Panc1 (cell line): ENCODE results near the gene AIFM1. TPM values are rescaled to one million over a fixed set of nuclear protein-coding genes. Genes with fewer than 3 reads are reported as not detected.

Experiments
- ATAC-seq: fragments of 200-7000 bp; cut with Tn5 transposase; 2 replicates; pipeline ENCODE4 v1.9.1; 2020; ENCODE audit warnings: mild to moderate bottlenecking, moderate library complexity
- BruUV-seq: library from RNA; stranded (reverse); fragments of 400-500 nt; replicated peaks from 2 replicates; lab custom pipeline; 2021; lab: Mats Ljungman, UMichigan
- CTCF ChIA-PET: fragments of 300-600 bp; sonication (Branson Sonifier 250); formaldehyde crosslinking; loops from one replicate; lab custom pipeline; 2022; ENCODE audit warnings: antibody characterized with exemption; lab: Charles Lee
- POLR2A ChIA-PET: fragments of 300-600 bp; sonication (Branson Sonifier 250); formaldehyde crosslinking; loops from one replicate; lab custom pipeline; 2022; ENCODE audit warnings: antibody characterized with exemption; lab: Charles Lee
- DNase-seq: peaks from one replicate; pipeline ENCODE4 v3.0.0-alpha.2; 2010; ENCODE audit warnings: low read depth, low spot score
- H3K27ac ChIP-seq: 2 replicates; pipeline ENCODE4 v1.5.1; 2011; ENCODE audit warnings: mild to moderate bottlenecking, low read length, inconsistent platforms
- H3K27me3 ChIP-seq: fragments of 200-500 bp; sonication (Bioruptor generic); 2 replicates; pipeline ENCODE4 v1.6.0; 2014; ENCODE audit warnings: low read length, inconsistent platforms; ENCODE audit not compliant: control insufficient read depth, insufficient read depth
- H3K36me3 ChIP-seq: fragments of 200-500 bp; sonication (Bioruptor generic); 2 replicates; pipeline ENCODE4 v1.5.1; 2014; ENCODE audit warnings: inconsistent platforms, mild to moderate bottlenecking, low read length, moderate library complexity; ENCODE audit not compliant: control insufficient read depth, insufficient read depth
- H3K4me1 ChIP-seq: 2 replicates; pipeline ENCODE4 v1.5.1; 2011; ENCODE audit warnings: inconsistent platforms, mild to moderate bottlenecking, low read length, moderate library complexity; ENCODE audit not compliant: control insufficient read depth, insufficient read depth
- H3K4me3 ChIP-seq, 2 experiments: 2 replicates each; pipeline ENCODE4 v1.5.1; 2011 to 2012; ENCODE audit warnings: low read depth in 2 of 2, low read length in 2 of 2, mild to moderate bottlenecking in 2 of 2, inconsistent platforms in 1 of 2, moderate library complexity in 1 of 2
- H3K9me3 ChIP-seq: fragments of 200-500 bp; sonication (Bioruptor generic); 2 replicates; pipeline ENCODE4 v1.5.1; 2014; ENCODE audit warnings: low read depth, mild to moderate bottlenecking, inconsistent platforms, low read length, moderate library complexity; ENCODE audit not compliant: control insufficient read depth, insufficient read depth
- POLR2AphosphoS5 ChIP-seq: IDR thresholded peaks from 2 replicates; pipeline ENCODE4 v1.6.1; 2012; ENCODE audit warnings: mild to moderate bottlenecking, low read depth, low read length, moderate library complexity
- SIN3A ChIP-seq: IDR thresholded peaks from 2 replicates; pipeline ENCODE4 v1.6.1; 2012; ENCODE audit warnings: low read depth, mild to moderate bottlenecking, low read length, moderate library complexity, borderline replicate concordance; ENCODE audit not compliant: insufficient read depth
- TCF7L2 ChIP-seq: IDR thresholded peaks from 2 replicates; pipeline ENCODE4 v1.6.1; 2011; ENCODE audit warnings: mild to moderate bottlenecking, low read depth, low read length, inconsistent platforms
- in situ Hi-C: cut with HindIII; loops from 2 replicates; pipeline ENCODE4 v1.10.0; 2016; ENCODE audit warnings: low sequenced_read_pairs, low pct_unique_long_range_greater_than_20kb
- intact Hi-C: fragments of 100-400 bp; cut with micrococcal nuclease; formaldehyde crosslinking; loops from one replicate; pipeline ENCODE4 v1.10.0; 2022; ENCODE audit not compliant: unreplicated experiment
- total RNA-seq: library from RNA; stranded (reverse); gene quantifications from one replicate; pipeline ENCODE4 v1.2.1, GENCODE V29; 2021; ENCODE audit not compliant: unreplicated experiment
- TF ChIP-seq, protein P1 (sequence below): fragments of 450-650 bp; IDR thresholded peaks from 2 replicates; pipeline ENCODE4 v1.5.1; 2017; ENCODE audit warnings: mild to moderate bottlenecking
- TF ChIP-seq, protein P2 (sequence below), 2 experiments: IDR thresholded peaks; 2 replicates each; pipeline ENCODE4 v1.6.1; 2011 to 2012; ENCODE audit warnings: low read depth in 2 of 2, control low read depth in 1 of 2, low read length in 1 of 2, mild to moderate bottlenecking in 1 of 2, moderate library complexity in 1 of 2; ENCODE audit not compliant: insufficient read depth in 1 of 2

Gene AIFM1
- total RNA-seq, 1 experiment from 2014 or later: 96.6 TPM

DNA sequence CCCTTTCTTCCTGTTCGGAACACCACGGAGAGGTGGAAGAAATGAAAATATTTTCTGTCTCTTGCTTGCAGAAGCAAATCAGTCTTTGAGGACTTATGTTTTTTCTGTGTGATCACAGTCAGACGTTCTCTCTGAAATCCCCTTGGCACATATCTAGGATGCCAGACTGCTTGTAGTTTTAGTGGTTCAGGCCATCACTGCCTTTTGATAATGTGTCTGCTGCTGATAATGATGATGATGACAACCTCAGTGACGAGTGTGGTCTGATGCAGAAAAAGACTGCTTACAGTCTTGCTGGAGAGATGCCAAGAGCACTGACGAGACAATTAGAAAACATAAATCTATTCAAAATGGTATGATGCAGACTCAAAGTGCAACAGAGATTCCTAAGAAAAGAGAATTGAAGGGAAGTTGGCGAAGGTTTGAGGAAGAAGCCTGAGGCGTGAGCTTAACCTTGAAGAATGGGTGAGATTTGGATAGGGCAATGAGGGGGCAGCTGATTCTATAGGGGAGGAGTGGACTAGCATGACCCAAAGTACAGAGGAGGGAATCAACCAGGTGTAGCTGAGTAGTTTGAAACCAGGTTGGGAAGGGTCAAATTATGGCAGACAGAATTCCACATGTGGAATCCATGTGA lies 14.1 kb upstream of the AIFM1 start:
- intact Hi-C loops (no loop called here), in situ Hi-C loops (no loop called here)
- ChIA-PET CTCF (interaction anchor here (0.6 kb wide), 3 partner anchors 16 to 95 kb away, joined by 3 to 8 read pairs (median 7); no protein-coding TSS in a partner anchor), POLR2A (no interaction called here)
- H3K9me3 ChIP-seq: no peaks in the 10 kb centered on the region
- no TSS peak for BruUV-seq
- H3K4me1 ChIP-seq: peaks cover 2% of the 10 kb centered on the region; the same call in 1 of the 2 replicates
- H3K36me3 ChIP-seq: no peaks in the 10 kb centered on the region
- H3K27me3 ChIP-seq: no peaks in the 10 kb centered on the region
- no peak for ATAC-seq
- no peak overlapping the region for H3K4me3 ChIP-seq
- TF ChIP-seq, protein P1, sequence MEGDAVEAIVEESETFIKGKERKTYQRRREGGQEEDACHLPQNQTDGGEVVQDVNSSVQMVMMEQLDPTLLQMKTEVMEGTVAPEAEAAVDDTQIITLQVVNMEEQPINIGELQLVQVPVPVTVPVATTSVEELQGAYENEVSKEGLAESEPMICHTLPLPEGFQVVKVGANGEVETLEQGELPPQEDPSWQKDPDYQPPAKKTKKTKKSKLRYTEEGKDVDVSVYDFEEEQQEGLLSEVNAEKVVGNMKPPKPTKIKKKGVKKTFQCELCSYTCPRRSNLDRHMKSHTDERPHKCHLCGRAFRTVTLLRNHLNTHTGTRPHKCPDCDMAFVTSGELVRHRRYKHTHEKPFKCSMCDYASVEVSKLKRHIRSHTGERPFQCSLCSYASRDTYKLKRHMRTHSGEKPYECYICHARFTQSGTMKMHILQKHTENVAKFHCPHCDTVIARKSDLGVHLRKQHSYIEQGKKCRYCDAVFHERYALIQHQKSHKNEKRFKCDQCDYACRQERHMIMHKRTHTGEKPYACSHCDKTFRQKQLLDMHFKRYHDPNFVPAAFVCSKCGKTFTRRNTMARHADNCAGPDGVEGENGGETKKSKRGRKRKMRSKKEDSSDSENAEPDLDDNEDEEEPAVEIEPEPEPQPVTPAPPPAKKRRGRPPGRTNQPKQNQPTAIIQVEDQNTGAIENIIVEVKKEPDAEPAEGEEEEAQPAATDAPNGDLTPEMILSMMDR: no peak
- TF ChIP-seq SIN3A (no peak), POLR2AphosphoS5 (no peak), TCF7L2 (no peak)
- TF ChIP-seq, protein P2, sequence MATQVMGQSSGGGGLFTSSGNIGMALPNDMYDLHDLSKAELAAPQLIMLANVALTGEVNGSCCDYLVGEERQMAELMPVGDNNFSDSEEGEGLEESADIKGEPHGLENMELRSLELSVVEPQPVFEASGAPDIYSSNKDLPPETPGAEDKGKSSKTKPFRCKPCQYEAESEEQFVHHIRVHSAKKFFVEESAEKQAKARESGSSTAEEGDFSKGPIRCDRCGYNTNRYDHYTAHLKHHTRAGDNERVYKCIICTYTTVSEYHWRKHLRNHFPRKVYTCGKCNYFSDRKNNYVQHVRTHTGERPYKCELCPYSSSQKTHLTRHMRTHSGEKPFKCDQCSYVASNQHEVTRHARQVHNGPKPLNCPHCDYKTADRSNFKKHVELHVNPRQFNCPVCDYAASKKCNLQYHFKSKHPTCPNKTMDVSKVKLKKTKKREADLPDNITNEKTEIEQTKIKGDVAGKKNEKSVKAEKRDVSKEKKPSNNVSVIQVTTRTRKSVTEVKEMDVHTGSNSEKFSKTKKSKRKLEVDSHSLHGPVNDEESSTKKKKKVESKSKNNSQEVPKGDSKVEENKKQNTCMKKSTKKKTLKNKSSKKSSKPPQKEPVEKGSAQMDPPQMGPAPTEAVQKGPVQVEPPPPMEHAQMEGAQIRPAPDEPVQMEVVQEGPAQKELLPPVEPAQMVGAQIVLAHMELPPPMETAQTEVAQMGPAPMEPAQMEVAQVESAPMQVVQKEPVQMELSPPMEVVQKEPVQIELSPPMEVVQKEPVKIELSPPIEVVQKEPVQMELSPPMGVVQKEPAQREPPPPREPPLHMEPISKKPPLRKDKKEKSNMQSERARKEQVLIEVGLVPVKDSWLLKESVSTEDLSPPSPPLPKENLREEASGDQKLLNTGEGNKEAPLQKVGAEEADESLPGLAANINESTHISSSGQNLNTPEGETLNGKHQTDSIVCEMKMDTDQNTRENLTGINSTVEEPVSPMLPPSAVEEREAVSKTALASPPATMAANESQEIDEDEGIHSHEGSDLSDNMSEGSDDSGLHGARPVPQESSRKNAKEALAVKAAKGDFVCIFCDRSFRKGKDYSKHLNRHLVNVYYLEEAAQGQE (IDR thresholded peaks at IDR 0.05; ENCODE audit: insufficient read depth in 1 of 2, low read depth in 2 of 2, low read length in 1 of 2): no peak
- H3K27ac ChIP-seq: no peak overlapping the region
- DNase-seq: no peak

DNA sequence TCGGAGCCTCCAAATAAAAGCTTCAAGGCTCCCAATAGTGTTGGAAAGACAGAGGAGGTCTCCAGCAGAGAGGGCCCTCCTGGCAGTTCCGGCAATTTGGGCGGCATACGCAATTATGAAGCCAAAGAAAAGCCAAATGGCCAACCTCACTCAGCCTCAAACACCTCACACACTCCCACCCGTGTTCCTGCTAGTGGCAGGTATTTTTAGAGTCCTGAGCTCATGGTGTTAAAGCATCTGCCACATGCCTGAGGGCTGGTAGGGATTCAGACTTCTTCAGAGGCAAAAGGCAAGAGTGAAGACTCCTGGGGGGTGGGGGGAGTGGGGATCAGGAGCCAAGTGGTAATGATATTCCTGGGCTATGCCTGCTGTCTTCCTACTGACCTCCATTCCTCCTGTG lies 13.5 kb upstream of the AIFM1 start:
- peaks cover 6% of the 10 kb centered on the region for H3K4me1 ChIP-seq
- BruUV-seq: no TSS peak
- no peaks in the 10 kb centered on the region for H3K27me3 ChIP-seq
- DNase-seq (no peak), ATAC-seq (no peak)
- CTCF ChIA-PET: no interaction called here
- H3K4me3 ChIP-seq: no peak overlapping the region
- in situ Hi-C loops: no loop called here
- intact Hi-C loops: no loop called here
- no peaks in the 10 kb centered on the region for H3K36me3 ChIP-seq
- no peaks in the 10 kb centered on the region for H3K9me3 ChIP-seq
- POLR2A ChIA-PET: no interaction called here
- H3K27ac ChIP-seq: no peak overlapping the region
- TF ChIP-seq TCF7L2: no peak
- TF ChIP-seq, protein P2 (IDR thresholded peaks at IDR 0.05; ENCODE audit: insufficient read depth in 1 of 2, low read depth in 2 of 2, low read length in 1 of 2): no peak
- TF ChIP-seq SIN3A: no peak
- TF ChIP-seq POLR2AphosphoS5: no peak
- TF ChIP-seq, protein P1: no peak
